H9 (cell line): Measurements from ENCODE around the gene VWC2. TPM values are rescaled to one million over a fixed set of nuclear protein-coding genes. Genes with fewer than 3 reads are reported as not detected.

Source experiments
- DNase-seq: peaks from one replicate; pipeline ENCODE4 v3.0.0-alpha.2; 2017
- H2AFZ ChIP-seq: one replicate; pipeline ENCODE4 v1.6.1; 2013; ENCODE audit warnings: mild to moderate bottlenecking, low read length, control low read depth, moderate library complexity
- H2AK5ac ChIP-seq: 2 replicates; pipeline ENCODE4 v1.6.1; 2013; ENCODE audit warnings: low read length, control low read depth, mixed read lengths; ENCODE audit not compliant: insufficient read length
- H2BK120ac ChIP-seq: one replicate; pipeline ENCODE4 v1.6.1; 2013; ENCODE audit warnings: low read depth, mild to moderate bottlenecking, low read length, control low read depth, inconsistent platforms; ENCODE audit not compliant: poor library complexity, severe bottlenecking
- H2BK12ac ChIP-seq: 2 replicates; pipeline ENCODE4 v1.6.1; 2013; ENCODE audit warnings: low read length, control low read depth, mixed read lengths, low read depth; ENCODE audit not compliant: insufficient read length
- H2BK15ac ChIP-seq: 2 replicates; pipeline ENCODE4 v1.6.1; 2013; ENCODE audit warnings: low read depth, low read length, control low read depth
- H2BK20ac ChIP-seq: one replicate; pipeline ENCODE4 v1.6.1; 2013; ENCODE audit warnings: low read depth, mild to moderate bottlenecking, low read length, control low read depth, inconsistent platforms; ENCODE audit not compliant: poor library complexity, severe bottlenecking
- H2BK5ac ChIP-seq: 2 replicates; pipeline ENCODE4 v1.6.1; 2013; ENCODE audit warnings: low read length, control low read depth, mixed read lengths; ENCODE audit not compliant: insufficient read length
- H3K14ac ChIP-seq: 2 replicates; pipeline ENCODE4 v1.6.1; 2013; ENCODE audit warnings: low read length, control low read depth; ENCODE audit not compliant: insufficient read depth
- H3K18ac ChIP-seq: 2 replicates; pipeline ENCODE4 v1.6.1; 2013; ENCODE audit warnings: low read depth, mild to moderate bottlenecking, mixed read lengths, low read length, control low read depth; ENCODE audit not compliant: insufficient read length
- H3K23ac ChIP-seq: 2 replicates; pipeline ENCODE4 v1.6.1; 2013; ENCODE audit warnings: low read length, control low read depth, mixed read lengths, low read depth; ENCODE audit not compliant: insufficient read length
- H3K23me2 ChIP-seq: 2 replicates; pipeline ENCODE4 v1.6.1; 2013; ENCODE audit warnings: low read depth, mild to moderate bottlenecking, mixed read lengths, low read length, control low read depth; ENCODE audit not compliant: insufficient read length, poor library complexity, severe bottlenecking
- H3K27ac ChIP-seq: 2 replicates; pipeline ENCODE4 v1.5.1; 2013; ENCODE audit warnings: low read length, control low read depth, mixed read lengths, low read depth; ENCODE audit not compliant: insufficient read length
- H3K27me3 ChIP-seq: 2 replicates; pipeline ENCODE4 v1.6.1; 2013; ENCODE audit warnings: low read length, control low read depth, inconsistent platforms; ENCODE audit not compliant: insufficient read depth
- H3K4ac ChIP-seq: 2 replicates; pipeline ENCODE4 v1.6.1; 2013; ENCODE audit warnings: low read depth, mild to moderate bottlenecking, control low read depth, inconsistent platforms, low read length, moderate library complexity
- H3K4me1 ChIP-seq: 2 replicates; pipeline ENCODE4 v1.6.1; 2013; ENCODE audit warnings: low read length, control low read depth, inconsistent platforms; ENCODE audit not compliant: insufficient read depth
- H3K4me2 ChIP-seq: 2 replicates; pipeline ENCODE4 v1.6.1; 2013; ENCODE audit warnings: low read length, control low read depth, mixed read lengths; ENCODE audit not compliant: insufficient read length, insufficient read depth
- H3K56ac ChIP-seq: 2 replicates; pipeline ENCODE4 v1.6.1; 2013; ENCODE audit warnings: low read depth, mild to moderate bottlenecking, mixed read lengths, low read length, control low read depth; ENCODE audit not compliant: insufficient read length
- H3K79me1 ChIP-seq: 2 replicates; pipeline ENCODE4 v1.6.1; 2013; ENCODE audit warnings: low read depth, mild to moderate bottlenecking, moderate library complexity, low read length, control low read depth, inconsistent platforms; ENCODE audit not compliant: insufficient read depth, poor library complexity, severe bottlenecking
- H3K79me2 ChIP-seq: 2 replicates; pipeline ENCODE4 v1.6.1; 2013; ENCODE audit warnings: low read length, control low read depth, inconsistent platforms; ENCODE audit not compliant: insufficient read depth
- H3K9ac ChIP-seq: 2 replicates; pipeline ENCODE4 v1.6.1; 2013; ENCODE audit warnings: low read length, control low read depth, mixed read lengths; ENCODE audit not compliant: insufficient read length; ENCODE audit errors: extremely low read depth
- H3K9me3 ChIP-seq: one replicate; pipeline ENCODE4 v1.6.1; 2013; ENCODE audit warnings: low read depth, low read length, inconsistent platforms; ENCODE audit not compliant: control insufficient read depth
- H3T11ph ChIP-seq: one replicate; pipeline ENCODE4 v1.6.1; 2013; ENCODE audit warnings: mild to moderate bottlenecking, low read length, control low read depth, inconsistent platforms
- H4K20me1 ChIP-seq: one replicate; pipeline ENCODE4 v1.6.1; 2013; ENCODE audit not compliant: control insufficient read depth, insufficient read length, insufficient read depth
- H4K5ac ChIP-seq: 2 replicates; pipeline ENCODE4 v1.6.1; 2013; ENCODE audit warnings: low read depth, mild to moderate bottlenecking, mixed read lengths, low read length, control low read depth; ENCODE audit not compliant: insufficient read length
- H4K8ac ChIP-seq: replicated peaks from 2 replicates; pipeline ENCODE4 v1.6.1; 2013; ENCODE audit warnings: low read length, control low read depth, mixed read lengths, low read depth; ENCODE audit not compliant: insufficient read length
- H4K91ac ChIP-seq: 2 replicates; pipeline ENCODE4 v1.6.1; 2013; ENCODE audit warnings: low read depth, mild to moderate bottlenecking, moderate library complexity, mixed read lengths, low read length, control low read depth; ENCODE audit not compliant: insufficient read length
- H3K27ac Mint-ChIP-seq, 3 experiments: 2 replicates in 2 of 3; 3 replicates in 1 of 3; pipeline ENCODE4 v1.8.0; 2020 to 2021; ENCODE audit warnings: mixed read lengths in 3 of 3, mild to moderate bottlenecking in 1 of 3, moderate library complexity in 1 of 3
- H3K27me3 Mint-ChIP-seq: 2 replicates; pipeline ENCODE4 v1.8.0; 2021; ENCODE audit warnings: low read depth, mild to moderate bottlenecking, moderate library complexity, mixed read lengths
- H3K36me3 Mint-ChIP-seq, 3 experiments: 2 replicates in 2 of 3; 3 replicates in 1 of 3; pipeline ENCODE4 v1.8.0; 2020 to 2021; ENCODE audit warnings: low read depth in 3 of 3, mixed read lengths in 3 of 3; ENCODE audit not compliant: insufficient read depth in 1 of 3
- H3K4me1 Mint-ChIP-seq, 2 experiments: 2 replicates each; pipeline ENCODE4 v1.8.0; 2020; ENCODE audit warnings: mixed read lengths in 2 of 2
- H3K4me3 Mint-ChIP-seq, 2 experiments: 2 replicates in 1 of 2; 3 replicates in 1 of 2; pipeline ENCODE4 v1.8.0; 2020 to 2021; ENCODE audit warnings: mild to moderate bottlenecking in 2 of 2, mixed read lengths in 2 of 2, moderate library complexity in 1 of 2
- H3K9me3 Mint-ChIP-seq, 2 experiments: 2 replicates in 1 of 2; 3 replicates in 1 of 2; pipeline ENCODE4 v1.8.0; 2020; ENCODE audit warnings: mild to moderate bottlenecking in 2 of 2, mixed read lengths in 2 of 2, moderate library complexity in 1 of 2
- total RNA-seq: library from RNA; stranded (reverse); gene quantifications from 2 replicates; pipeline ENCODE4 v1.2.1, GENCODE V29; 2021
- TF ChIP-seq, protein P1 (sequence below): fragments of 200-600 bp; sonication (generic); conservative IDR thresholded peaks from 3 replicates; pipeline ENCODE4 v1.8.0; 2021; ENCODE audit warnings: antibody characterized with exemption, mild to moderate bottlenecking

The VWC2 gene
- total RNA-seq, 1 experiment from 2014 or later, result 0.02 TPM

- Histone ChIP-seq H3K4ac (no peak overlapping the region), H3K14ac (no peak overlapping the region), H2BK15ac (no peak overlapping the region), H3K79me1 (no peaks in the 10 kb centered on the region), H3K9ac (no peak overlapping the region), H3T11ph (no peak overlapping the region), H2AFZ (no peak overlapping the region), H3K27me3 (no peaks in the 10 kb centered on the region), H2BK20ac (no peak overlapping the region), H4K91ac (no peak overlapping the region), H3K18ac (no peak overlapping the region), H3K9me3 (no peaks in the 10 kb centered on the region), H3K23me2 (no peaks in the 10 kb centered on the region), H4K5ac (no peak overlapping the region), H2BK120ac (no peak overlapping the region), H3K27ac (no peak overlapping the region), H3K23ac (no peak overlapping the region), H4K8ac (no peak overlapping the region), H3K4me1 (no peaks in the 10 kb centered on the region), H3K4me2 (no peak overlapping the region), H3K56ac (no peak overlapping the region), H4K20me1 (no peaks in the 10 kb centered on the region), H2BK12ac (no peak overlapping the region), H3K79me2 (no peaks in the 10 kb centered on the region), H2BK5ac (no peak overlapping the region), H2AK5ac (no peak overlapping the region)
- TF ChIP-seq, protein P1, sequence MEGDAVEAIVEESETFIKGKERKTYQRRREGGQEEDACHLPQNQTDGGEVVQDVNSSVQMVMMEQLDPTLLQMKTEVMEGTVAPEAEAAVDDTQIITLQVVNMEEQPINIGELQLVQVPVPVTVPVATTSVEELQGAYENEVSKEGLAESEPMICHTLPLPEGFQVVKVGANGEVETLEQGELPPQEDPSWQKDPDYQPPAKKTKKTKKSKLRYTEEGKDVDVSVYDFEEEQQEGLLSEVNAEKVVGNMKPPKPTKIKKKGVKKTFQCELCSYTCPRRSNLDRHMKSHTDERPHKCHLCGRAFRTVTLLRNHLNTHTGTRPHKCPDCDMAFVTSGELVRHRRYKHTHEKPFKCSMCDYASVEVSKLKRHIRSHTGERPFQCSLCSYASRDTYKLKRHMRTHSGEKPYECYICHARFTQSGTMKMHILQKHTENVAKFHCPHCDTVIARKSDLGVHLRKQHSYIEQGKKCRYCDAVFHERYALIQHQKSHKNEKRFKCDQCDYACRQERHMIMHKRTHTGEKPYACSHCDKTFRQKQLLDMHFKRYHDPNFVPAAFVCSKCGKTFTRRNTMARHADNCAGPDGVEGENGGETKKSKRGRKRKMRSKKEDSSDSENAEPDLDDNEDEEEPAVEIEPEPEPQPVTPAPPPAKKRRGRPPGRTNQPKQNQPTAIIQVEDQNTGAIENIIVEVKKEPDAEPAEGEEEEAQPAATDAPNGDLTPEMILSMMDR, result no peak
- Mint-ChIP-seq H3K36me3 (no peaks in the 10 kb centered on the region), H3K4me3 (no peak overlapping the region), H3K4me1 (peaks cover 3% of the 10 kb centered on the region in 2 experiments; a peak in 3 of 4 replicates), H3K27me3 (no peaks in the 10 kb centered on the region), H3K9me3 (no peaks in the 10 kb centered on the region), H3K27ac (no peak overlapping the region)
- DNase-seq, result no peak
Observed at GRCh38 chr7:49812534-49812933, 39.1 kb downstream of the VWC2 start.
